NCI-H524 (cell line): ENCODE results near the gene MAP2K5.
A peak's percentile ranks its signal among the peaks of the same experiment; 100 is the strongest.

Experiments used
- DNase-seq, 2 experiments: peaks; one replicate each; lab custom pipeline; 2025; lab: John Stamatoyannopoulos, UW

The MAP2K5 gene

DNA sequence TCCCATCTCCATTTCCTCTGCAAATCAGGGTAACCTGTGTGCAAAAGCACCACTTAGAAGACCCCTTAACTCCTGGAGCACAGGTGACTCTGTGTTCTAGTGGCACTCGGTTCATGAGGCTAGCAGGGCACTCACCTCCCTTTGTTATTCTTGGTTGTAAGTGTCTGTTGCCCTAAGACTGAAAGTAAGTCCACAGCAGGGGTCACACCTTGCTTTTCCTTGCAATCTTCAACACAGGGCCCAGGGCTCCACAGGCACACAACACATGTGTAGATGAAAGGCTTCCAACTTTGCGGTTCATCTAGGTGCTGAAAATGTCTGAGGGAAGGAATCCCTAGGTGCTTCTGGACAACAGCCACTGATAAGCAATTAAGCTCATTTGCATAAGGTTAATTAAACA lies 294.5 kb downstream of the MAP2K5 start:
- no peak for DNase-seq

DNA sequence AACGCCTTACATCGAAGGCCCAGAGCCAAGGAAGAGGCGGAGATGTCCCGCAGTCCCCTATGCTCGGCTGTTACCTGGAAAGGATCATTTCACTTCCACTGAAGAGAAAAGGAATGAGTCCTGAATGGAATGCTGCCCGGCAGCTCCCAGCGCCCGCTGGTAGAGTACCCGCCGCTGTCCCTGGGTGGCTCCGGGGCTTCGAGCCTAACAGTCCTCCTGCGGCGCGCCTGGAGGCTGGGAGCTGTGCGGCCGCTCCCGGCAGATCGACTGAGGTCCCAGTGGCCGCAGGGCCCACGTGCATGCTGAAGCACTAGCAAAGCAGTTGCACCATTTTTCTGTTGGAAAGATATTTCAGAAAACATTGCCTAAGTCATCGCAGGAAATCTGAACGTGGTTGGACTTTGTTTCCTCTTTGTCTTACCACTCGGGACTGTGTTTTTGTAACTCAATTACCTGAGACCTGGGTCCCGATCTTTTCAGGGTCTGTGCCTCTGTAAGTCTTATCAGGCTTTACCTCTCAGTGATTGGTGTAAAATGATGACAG lies 296.4 kb downstream of the MAP2K5 start:
- DNase-seq, result peak; percentile 58 to 74

- DNase-seq, result peak in 1 of 2 experiments; percentile 75
Observed at GRCh38 chr15:67839499-67839928, 297.0 kb downstream of the MAP2K5 start.

DNA sequence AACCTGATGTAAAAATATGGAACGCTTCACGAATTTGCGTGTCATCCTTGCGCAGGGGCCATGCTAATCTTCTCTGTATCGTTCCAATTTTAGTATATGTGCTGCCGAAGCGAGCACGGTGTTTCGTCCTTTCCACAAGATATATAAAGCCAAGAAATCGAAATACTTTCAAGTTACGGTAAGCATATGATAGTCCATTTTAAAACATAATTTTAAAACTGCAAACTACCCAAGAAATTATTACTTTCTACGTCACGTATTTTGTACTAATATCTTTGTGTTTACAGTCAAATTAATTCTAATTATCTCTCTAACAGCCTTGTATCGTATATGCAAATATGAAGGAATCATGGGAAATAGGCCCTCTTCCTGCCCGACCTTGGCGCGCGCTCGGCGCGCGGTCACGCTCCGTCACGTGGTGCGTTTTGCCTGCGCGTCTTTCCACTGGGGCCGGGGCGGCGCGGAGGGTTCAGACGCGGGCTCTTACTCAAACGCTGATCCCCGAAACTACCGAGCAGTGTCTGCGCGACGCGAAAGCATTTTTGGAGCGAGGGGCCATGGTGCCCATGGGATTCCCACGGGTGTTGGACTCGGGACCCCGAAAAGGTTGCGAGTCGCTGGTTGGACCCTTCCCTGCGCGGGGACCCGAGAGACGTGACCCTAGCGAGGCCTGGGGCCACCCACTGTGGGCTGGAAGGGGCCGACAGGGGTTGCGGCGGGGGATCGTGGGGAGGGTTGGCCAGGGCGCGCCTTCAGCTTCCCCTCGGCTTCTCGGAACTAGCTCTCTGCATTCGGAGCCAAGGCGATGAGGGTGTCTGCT lies 297.6 kb downstream of the MAP2K5 start, which contains the start of gene RNU6-1:
Gene RNU6-1 (minus strand): TSS at position 117 of the 820 bp plus-strand sequence.
- peak; percentile 85 to 96 for DNase-seq

- DNase-seq, result peak; percentile 57 to 69
Observed at GRCh38 chr15:67840749-67841512, 298.4 kb downstream of the MAP2K5 start.

DNA sequence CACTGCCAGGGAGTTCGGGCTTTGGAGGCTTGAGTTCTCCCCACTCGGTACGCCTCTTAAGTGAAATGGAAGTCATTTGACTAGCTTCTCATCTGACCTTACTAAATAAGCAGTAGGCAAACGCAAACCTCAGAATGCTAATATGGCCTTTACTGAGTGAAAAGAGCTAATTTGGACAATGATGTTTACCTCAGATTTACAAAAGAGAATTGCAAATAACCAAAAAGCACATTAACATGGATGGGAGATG lies 298.9 kb downstream of the MAP2K5 start:
- no peak for DNase-seq

GRCh38 chr15:67843092-67843501 lies 300.6 kb downstream of the MAP2K5 start:
- no peak for DNase-seq

DNA sequence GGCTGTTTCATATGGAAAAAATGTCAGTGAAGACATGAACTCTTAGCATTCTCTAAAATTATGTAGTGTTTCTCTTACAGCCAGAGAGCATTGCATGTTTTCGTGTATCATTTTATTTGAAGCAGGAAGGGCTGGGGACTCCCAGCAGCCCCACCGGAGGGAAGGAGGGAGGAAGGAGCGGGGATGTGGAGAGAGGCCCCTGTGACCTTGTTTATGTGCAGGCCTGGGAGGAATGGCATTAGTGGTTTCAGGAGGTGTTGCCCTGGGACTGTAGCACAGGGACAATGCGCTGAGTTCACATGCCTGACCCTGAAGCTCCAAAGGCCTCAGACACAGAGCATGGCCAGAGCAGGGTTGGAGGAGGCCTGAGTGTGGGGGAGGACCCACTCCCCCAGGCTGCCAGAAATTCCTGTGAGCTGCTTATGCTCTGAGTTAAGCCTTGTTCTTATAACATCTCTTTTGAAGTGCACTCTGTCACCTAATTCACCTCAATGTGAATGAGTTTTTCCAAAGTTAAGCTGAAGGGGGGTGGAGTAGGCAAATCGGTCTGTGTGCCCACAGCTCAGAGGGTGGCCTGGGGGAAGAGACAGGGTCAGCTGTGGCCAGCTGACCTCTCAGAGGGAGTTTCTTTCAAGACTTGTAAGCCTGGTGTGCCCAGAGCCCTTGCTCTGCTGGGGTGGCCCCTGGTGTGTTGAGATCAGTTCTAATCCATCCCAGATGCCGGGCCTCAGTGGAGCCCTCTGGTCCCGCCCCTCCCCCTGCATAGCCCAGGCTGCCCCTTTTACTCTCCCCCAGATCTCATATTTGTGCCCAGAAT lies 301.3 kb downstream of the MAP2K5 start:
- no peak for DNase-seq

DNA sequence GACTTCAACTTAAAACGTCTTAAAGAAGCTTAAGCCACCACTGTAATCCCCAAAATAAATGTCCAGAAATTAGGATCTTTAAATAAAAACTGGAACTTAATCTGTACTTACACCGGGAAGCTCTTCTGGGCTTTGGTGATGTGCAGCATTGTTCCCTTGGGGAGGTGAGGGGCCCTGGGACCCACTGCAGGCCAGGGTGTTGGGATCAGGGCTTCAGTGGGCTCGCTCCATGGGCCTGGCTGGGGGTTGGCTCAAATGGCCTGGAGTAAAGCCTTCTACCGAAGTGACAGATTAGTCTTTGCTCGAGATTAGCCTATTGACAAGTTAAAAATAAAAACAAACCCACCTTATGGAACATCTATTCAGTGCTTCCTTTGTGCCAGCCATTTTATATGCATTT lies 303.5 kb downstream of the MAP2K5 start:
- DNase-seq, result no peak

- no peak for DNase-seq
Observed at GRCh38 chr15:67849538-67849937, 307.0 kb downstream of the MAP2K5 start.

DNA sequence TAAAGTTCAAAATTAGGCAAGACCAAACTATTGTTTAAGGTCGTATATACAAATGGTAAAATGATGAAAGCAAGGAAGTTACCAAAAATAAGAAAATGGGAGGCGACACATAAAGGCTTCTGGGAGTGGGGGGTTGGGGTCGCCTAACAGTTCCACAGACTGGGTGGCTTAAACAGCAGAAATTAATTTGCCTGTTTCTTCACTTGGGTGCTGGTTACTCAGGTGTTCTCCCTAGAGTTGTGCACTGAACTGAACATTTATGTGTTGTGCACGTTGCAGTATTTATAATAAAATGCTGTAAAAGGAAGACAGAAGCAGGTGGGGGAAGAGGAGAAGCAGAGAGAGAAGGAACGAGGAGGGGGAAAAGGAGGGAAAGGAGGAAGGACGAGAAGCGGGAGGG lies 307.8 kb downstream of the MAP2K5 start:
- no peak for DNase-seq

GRCh38 chr15:67850994-67851571 lies 308.6 kb downstream of the MAP2K5 start:
- DNase-seq, result no peak

DNA sequence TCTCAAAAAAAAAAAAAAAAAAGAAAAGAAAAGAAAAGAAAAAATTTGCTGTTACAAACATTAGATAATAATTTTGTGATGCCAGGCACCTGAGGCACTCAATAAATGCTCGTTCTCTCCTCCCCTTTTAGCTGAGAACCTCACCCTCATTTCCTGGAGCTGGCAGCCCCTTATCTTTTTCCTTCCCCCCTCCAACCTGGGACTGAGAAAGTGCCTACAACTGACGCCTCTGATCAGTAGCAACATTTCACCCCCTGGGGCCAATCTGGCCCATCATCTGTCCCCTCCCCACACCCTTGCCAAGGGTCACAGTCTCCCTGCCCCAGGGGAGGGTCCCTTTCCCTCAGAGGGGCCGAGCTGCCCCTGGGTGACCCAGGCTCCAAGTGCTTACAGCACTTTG lies 309.9 kb downstream of the MAP2K5 start:
- DNase-seq, result no peak

GRCh38 chr15:67853454-67853853 lies 311.0 kb downstream of the MAP2K5 start:
- no peak for DNase-seq

DNA sequence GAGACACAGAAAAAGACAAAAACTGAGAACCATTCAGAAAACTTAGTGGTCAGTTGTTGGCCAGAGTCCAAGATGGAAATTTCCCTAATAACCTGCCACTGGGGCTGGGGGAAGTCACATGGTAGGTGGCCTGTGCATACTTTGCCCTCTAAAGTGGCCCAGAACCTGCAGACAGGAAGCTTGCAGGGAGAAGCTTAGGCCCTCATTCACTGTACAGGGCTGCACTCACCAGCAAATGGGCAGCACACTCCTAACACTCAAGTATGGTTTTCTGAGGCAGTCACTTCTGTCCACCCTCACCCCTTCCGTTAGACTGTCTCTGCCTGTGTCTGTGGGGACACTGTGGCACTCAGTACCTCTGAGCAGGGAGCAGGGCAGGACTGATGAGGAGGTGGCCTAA lies 311.9 kb downstream of the MAP2K5 start:
- DNase-seq, result no peak

DNA sequence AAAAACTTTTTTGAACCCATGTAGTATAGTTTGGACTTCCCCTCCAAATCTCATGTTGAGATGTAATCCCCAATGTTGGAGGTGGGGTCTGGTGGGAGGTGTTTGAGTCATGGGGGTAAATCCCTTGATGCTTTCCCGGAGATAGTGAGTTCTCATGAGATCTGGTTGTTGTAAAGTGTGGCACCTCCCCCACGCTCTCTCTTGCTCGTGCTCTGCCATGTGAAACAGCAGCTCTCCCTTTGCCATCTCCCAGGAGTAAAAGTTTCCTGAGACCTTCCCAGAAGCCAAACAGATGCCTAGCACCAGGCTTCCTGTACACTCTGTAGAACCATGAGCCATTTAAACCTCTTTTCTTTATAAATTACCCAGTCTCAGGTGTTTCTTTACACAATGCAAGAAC lies 313.3 kb downstream of the MAP2K5 start:
- no peak for DNase-seq
